K562 (cell line): ENCODE measurements around the gene MIS18A. TPM values are rescaled to one million over a fixed set of nuclear protein-coding genes. Genes with fewer than 3 reads are reported as not detected.

Experiments used
- CC2D1A ChIP-seq: fragments of 450-650 bp; IDR thresholded peaks from 2 replicates; pipeline ENCODE4 v1.6.1; 2017; ENCODE audit warnings: mild to moderate bottlenecking
- MAFF ChIP-seq: IDR thresholded peaks from 2 replicates; pipeline ENCODE4 v1.6.1; 2012; ENCODE audit warnings: low read length, improper control_type of control experiment
- MYNN ChIP-seq, 2 experiments: sonication (generic); formaldehyde crosslinking in 1 of 2; IDR thresholded peaks; 2 replicates each; pipeline versions ENCODE4 v1.5.0 to v1.6.1; 2016 to 2020; ENCODE audit warnings: antibody characterized with exemption in 1 of 2, missing genetic modification reagents in 1 of 2
- POLR3G ChIP-seq: IDR thresholded peaks from 2 replicates; pipeline ENCODE4 v1.6.1; 2011; ENCODE audit not compliant: insufficient read length, insufficient replicate concordance; ENCODE audit errors: extremely low read depth
- RBM34 ChIP-seq: fragments of 200-400 bp; formaldehyde crosslinking; IDR thresholded peaks from 2 replicates; pipeline ENCODE4 v1.6.1; 2018; ENCODE audit warnings: low read length, borderline replicate concordance; ENCODE audit not compliant: insufficient read depth
- ZNF316 ChIP-seq: fragments of 450-650 bp; IDR thresholded peaks from 2 replicates; pipeline ENCODE4 v1.6.1; 2016
- polyA plus RNA-seq, 8 experiments: library from polyadenylated mRNA; depleted of rRNA in 4 of 8; stranded (reverse) in 5 of 8; unstranded in 3 of 8; fragments of >200 nt; fragmentation: Nextera tagmentation in 2 of 8; fragmentation: Illumina TruSeq in 1 of 8; extraction: Ambion mirVana in 2 of 8; extraction: Trizol in 1 of 8; gene quantifications; 2 replicates each; pipeline versions ENCODE4 v1.2.1 to v1.2.3, GENCODE V29; 2011 to 2014; ENCODE audit warnings: inconsistent platforms in 1 of 8, missing spikeins in 1 of 8
- total RNA-seq, 7 experiments: library from RNA; depleted of rRNA in 6 of 7; stranded (reverse); fragments of >200 nt in 6 of 7; fragmentation: Illumina TruSeq in 2 of 7; extraction: Trizol in 2 of 7; gene quantifications; 2 replicates each; pipeline versions ENCODE4 v1.2.1 to v1.2.3, GENCODE V29; 2011 to 2021; ENCODE audit warnings: low replicate concordance in 1 of 7
- TF ChIP-seq, protein P1 (sequence below), 2 experiments: IDR thresholded peaks in 1 of 2; conservative IDR thresholded peaks in 1 of 2; 2 replicates each; pipeline ENCODE4 v1.6.1; 2016; ENCODE audit warnings: low read depth in 2 of 2, mild to moderate bottlenecking in 1 of 2, missing compliant biosample characterization in 1 of 2, missing genetic modification characterization in 1 of 2, moderate library complexity in 1 of 2
- TF ChIP-seq, protein P2 (sequence below): fragments of 450-650 bp; formaldehyde crosslinking; IDR thresholded peaks from 2 replicates; pipeline ENCODE4 v1.4.0; 2022; ENCODE audit warnings: missing genetic modification characterization

The MIS18A gene
- total and polyA plus RNA-seq, 9 of the 15 experiments (the other 6 are each of a cell fraction or from before 2014, with no cell fraction given) = 17.7 to 75.3 (median 60.3) TPM

DNA sequence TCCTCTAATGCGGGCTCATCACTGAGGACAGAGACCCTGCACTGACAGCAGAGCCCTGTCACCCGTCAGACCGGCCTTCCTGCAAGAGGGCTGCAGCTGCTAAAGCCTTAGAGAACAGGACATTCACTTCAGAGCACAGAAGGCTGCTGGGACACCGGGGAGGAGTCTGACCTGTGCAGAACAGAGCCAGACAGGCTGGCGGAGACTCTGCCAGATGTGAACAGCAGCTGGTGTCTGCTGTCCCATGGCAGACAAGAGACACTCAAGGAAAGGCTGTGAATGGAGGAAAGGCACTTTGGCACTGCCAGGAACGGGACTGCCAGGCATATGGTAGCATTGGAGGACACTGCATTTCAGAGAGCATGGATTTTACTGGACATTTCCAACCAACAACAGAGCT, 41.2 kb upstream of the MIS18A start (continued):
- TF ChIP-seq, protein P1, sequence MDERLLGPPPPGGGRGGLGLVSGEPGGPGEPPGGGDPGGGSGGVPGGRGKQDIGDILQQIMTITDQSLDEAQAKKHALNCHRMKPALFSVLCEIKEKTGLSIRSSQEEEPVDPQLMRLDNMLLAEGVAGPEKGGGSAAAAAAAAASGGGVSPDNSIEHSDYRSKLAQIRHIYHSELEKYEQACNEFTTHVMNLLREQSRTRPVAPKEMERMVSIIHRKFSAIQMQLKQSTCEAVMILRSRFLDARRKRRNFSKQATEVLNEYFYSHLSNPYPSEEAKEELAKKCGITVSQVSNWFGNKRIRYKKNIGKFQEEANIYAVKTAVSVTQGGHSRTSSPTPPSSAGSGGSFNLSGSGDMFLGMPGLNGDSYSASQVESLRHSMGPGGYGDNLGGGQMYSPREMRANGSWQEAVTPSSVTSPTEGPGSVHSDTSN (CRISPR knock-in tag; IDR thresholded peaks at IDR 0.05; ENCODE audit: low read depth) = no peak
- TF ChIP-seq, protein P1 (tag; conservative IDR thresholded peaks at IDR 0.05; ENCODE audit: low read depth) = no peak
- no peak for TF ChIP-seq ZNF316
- no peak for TF ChIP-seq RBM34
- TF ChIP-seq MYNN (IDR thresholded peaks at IDR 0.05) = no peak
- no peak for TF ChIP-seq MYNN (CRISPR knock-in tag; IDR thresholded peaks at IDR 0.05)
- TF ChIP-seq, protein P2, sequence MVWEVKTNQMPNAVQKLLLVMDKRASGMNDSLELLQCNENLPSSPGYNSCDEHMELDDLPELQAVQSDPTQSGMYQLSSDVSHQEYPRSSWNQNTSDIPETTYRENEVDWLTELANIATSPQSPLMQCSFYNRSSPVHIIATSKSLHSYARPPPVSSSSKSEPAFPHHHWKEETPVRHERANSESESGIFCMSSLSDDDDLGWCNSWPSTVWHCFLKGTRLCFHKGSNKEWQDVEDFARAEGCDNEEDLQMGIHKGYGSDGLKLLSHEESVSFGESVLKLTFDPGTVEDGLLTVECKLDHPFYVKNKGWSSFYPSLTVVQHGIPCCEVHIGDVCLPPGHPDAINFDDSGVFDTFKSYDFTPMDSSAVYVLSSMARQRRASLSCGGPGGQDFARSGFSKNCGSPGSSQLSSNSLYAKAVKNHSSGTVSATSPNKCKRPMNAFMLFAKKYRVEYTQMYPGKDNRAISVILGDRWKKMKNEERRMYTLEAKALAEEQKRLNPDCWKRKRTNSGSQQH = no peak
- no peak for TF ChIP-seq POLR3G
- no peak for TF ChIP-seq CC2D1A
- no peak for TF ChIP-seq MAFF
- TF ChIP-seq, all 486 proteins: peak for 0
